GM19099 (cell line): ENCODE data around the gene ELMOD3.

Source experiments
- POLR2A ChIP-seq: IDR thresholded peaks from 3 replicates; pipeline ENCODE4 v1.6.1; 2011; ENCODE audit warnings: low read depth; ENCODE audit not compliant: insufficient read length; ENCODE audit errors: extremely low read depth

ELMOD3 gene

DNA sequence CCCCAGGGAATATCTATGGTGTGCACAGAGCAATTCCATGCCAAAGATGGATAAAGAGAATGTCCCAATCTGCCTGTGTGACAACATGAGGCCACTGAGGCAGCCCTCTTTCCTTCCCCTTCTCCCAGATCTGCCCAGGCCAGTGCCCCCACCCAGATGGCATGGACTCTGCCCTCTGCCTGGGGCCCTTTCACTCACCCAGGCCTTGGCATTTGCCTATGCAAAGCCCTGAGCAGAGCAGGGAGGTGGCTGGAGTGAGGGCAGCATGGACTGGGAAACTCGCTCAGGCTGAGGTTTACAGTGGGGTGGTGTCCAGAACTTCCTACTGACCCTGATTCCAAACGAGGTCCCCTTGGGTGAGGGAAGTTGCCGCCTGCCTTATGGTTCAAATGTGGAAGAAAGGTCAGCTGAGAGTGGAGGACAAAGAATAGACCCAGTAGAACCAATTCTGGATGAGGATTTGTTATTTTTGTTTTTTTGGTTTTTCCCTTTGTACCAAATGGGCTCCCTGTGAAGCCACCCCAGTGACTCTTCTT lies 72.8 kb downstream of the ELMOD3 start:
- no peak for TF ChIP-seq POLR2A

DNA sequence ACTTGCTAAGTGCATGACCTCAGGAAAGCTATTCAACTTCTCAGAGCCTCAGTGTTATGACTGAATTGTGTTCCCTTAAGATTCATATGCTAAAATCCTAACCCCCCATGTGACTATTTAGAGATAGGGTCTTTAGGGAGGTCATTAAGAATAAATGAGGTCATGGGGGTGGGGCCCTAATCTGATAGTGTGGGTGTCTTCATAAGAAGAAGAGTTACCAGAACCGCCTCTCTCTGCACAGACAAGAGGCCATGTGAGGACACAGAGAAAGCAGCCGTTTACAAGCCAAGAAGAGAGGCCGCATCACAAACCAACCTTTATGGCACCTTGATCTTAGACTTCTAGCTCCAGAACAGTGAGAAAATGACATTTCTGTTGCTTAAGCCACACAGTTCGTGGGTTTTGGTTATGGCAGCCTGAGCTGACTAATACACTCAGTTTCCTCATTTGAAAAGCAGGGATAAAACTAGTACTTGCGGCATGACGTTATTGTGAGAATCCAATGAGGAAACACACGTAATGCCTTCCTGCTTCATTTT lies 73.8 kb downstream of the ELMOD3 start:
- no peak for TF ChIP-seq POLR2A

DNA sequence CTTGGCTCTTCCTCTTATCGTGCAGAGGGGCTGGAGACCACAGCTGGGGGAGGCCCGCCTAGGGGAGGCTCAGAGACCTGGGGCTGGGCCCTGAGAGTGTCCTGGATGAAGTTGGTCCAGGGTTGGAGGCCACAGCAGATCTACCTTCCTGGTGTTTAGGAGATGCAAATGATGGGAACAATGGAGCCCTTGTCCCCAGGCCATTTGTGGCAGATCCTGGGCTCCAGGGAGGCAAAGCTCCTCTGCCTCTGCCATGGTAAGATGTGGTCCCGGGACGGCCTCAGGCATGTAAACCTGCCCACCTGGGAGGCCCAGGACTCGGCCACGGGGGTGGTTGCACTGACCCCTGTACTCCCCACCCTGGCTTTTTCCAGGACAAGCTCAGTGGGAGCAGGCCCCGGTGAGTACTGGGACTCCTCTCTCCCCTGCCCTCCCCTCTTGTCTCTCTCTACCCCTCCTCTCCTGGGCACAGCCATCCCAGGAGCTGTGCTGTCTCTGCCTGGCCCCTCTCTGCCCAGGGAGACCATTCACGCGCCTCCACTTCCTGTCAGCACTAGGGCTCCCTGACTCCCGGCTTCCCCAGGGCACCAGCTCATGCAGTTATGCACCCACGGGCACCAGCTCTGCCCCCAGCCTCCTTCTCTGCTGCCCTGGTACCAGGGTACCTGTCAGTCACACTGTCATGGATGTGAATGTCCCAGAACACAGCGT lies 74.8 kb downstream of the ELMOD3 start:
- no peak for TF ChIP-seq POLR2A

DNA sequence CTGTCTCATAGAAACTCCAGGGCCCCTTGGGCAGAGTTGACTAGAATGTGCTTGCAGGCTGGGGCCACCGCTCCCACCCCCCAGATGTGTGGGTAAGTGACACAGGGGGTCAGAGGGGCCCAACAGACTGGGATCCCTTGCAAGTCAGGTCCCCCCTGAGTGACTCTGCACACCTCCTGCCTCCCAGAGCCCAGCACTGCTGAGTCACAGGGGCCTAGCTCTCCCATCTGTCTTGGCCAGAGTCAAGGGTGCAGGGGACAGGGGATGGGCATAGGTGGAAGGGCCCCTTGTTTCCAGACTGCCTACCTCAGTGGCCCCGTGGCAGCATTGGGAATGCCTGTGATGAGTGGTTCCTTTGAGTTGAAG lies 75.3 kb downstream of the ELMOD3 start:
- TF ChIP-seq POLR2A: no peak

DNA sequence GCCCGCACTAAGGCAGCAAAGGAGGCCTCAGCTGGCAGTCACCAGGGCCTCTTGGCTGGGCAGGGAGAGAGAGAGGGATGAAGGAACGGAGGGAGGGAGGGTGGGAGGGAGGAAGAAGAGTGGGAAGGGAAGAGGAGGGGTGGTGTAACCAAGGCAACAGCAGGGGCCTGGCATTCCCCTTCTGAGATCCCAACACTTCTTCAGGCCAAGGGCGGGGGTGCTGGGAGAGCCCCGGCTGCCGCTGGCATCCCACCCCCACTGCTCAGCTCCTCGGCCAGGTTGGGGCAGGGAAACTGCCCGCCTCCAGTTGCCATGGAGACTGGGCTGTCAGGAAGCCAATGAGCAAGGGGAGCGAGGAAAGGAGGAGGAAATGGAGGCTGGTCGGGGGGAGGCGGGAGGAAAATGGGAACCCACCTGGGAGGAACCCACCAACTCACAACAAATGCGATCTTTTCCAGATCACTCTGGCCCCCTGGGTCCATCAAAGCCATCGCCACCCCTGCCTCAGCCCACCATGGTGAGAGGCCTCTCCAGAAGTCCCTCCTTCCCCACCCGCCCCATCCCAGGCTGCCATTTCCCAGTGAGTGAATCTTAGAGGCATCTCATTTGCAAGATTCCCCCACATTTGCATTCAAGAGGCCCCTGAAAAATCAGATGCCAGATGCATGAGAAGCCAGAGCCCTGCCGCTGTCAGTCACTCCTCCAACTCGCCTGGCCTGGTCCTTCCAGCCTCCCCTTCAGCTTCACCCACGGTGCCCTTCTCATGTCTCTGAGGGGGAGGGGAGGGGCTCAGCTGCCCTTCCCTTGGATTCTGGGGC lies 76.4 kb downstream of the ELMOD3 start:
- no peak for TF ChIP-seq POLR2A

DNA sequence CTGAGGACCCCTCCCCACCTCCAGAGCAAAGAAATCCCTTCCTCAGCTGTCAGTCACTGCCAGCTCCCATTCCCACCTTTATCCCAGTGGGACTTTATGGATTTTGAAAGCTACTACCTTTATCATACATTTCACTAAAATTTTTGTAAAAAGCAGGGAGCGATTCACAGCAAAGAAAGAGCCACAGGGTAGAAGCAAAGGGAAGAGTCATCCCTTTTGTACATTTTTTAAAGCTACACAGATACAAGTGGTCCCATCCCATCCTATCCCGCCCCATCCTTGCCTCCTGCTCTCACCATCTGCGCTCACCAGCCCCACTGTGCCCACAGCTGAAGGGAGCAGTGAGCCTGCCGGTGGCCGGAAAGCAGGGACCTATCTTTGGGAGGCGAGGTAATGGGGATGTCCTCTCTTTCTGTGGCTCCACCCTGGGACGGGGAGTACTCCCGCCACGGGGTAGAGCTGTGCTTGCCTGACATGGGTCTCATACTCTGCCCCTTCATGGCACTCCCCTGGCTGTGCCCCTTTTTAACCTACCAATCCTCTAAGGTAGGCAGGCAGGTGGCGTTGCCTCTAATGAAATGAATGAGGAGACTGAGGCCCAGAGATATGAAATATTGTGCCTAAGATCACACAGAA lies 77.1 kb downstream of the ELMOD3 start:
- no peak for TF ChIP-seq POLR2A

DNA sequence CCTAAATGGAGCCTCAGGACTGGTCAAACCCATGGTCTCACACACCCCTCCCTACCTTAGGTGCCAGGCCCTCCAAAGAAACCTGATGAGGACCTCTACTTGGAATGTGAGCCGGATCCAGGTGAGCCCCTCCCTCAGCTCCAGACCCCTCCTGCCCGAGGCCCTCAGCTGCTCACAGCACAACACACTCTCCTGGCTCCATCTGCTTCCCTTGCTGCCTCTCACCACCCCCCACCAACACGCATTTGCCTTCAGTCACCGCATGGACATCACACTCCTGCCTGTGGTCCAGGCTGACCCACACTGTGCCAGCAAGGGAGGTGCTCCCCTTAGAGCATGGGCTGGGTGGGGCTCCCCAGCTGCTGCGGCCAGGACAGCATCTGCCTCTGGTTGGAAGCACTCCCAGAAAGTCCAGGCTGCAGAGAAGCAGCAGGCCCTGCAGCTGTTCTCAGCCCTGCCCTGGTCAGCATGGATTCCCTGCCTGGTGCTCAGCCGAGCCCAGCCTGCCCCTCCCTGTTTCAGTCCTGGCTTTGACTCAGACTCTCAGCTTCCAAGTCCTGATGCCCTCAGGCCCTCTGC lies 79.0 kb downstream of the ELMOD3 start:
- TF ChIP-seq POLR2A: no peak

DNA sequence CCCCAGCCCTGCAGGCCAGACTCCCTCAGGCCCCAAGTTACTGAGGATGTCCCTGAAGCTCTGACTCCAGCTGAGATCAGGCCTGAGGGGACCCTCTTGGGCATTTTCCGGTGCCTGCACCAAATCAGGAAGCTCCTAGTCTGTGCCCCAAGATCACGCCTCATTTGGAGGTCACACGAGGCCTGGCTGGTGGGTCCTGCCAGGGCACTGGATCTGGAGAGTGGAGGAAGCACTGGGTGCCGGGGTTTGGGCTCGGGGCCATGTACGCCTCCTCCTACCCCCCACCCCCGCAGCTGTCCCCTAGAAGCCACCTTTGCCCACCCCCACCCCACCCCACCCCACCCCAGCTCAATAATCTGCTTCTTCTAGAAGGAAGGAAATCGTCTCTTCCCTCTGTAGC lies 80.1 kb downstream of the ELMOD3 start:
- no peak for TF ChIP-seq POLR2A

DNA sequence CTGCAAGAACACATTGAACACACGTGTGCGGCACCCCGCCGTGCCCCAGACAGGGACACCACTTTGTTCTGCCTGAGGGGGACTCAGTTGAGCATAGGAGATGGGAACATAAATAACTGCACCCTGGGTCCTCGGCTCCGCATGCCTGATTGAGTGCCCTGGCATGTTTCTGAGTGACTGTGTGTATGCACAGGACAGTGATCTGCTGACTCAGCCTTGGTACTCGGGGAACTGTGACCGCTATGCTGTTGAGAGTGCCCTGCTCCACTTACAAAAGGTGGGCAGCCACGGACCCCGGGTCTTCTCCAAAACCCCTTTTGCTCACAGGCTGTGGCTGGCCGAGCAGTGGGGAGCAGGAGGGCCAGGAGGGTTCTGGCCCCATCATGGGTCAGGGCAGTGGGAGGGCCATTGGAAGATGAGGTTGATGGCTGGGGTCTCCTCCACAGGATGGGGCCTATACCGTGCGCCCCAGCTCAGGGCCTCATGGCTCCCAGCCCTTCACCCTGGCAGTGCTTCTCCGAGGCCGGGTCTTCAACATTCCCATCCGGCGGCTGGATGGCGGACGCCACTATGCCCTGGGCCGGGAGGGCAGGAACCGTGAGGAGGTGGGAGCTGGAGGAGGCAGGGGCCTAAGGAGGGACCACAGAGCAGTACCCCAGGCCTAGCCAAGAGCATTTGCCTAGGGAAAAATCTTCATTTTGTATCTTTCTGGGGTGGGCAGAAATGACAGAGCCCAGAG lies 80.8 kb downstream of the ELMOD3 start:
- TF ChIP-seq POLR2A: no peak

DNA sequence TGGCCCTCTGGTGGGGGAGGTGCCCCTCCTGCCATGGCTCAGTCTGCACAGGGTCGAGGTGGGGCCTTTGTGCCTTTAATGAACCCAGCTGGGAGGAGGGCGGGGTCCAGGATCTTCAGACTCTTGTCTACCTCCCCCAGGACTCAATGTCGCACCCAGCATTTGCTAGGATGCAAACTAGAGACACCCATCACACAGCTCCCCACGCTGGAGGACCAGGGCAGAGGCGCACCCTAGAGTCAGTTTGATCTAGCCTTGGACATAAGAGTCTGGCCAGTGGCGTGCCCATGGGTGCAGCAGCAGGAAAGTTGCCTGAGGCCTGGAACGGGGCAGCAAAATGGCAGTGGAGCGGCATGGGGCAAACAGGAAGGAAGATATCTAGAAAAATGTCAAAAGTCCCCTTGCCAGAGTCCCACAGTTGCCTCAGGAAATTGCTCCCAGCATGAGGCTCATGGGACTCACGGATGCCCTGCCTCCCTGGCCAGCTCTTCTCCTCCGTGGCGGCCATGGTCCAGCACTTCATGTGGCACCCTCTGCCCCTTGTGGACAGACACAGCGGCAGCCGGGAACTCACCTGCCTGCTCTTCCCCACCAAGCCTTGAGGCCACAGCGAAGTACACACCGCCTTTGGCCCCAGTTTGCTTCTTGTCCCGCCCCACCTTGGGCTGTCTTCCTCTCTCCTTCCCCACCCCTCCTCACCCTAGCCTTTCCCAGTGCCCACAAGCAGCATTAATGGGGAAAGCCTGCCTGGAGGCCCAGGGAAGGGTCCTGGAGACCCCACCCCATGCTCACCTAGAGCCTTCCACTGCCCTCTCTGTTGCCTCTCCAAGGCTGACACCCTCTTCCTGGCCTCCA lies 81.6 kb downstream of the ELMOD3 start:
- TF ChIP-seq POLR2A: no peak

DNA sequence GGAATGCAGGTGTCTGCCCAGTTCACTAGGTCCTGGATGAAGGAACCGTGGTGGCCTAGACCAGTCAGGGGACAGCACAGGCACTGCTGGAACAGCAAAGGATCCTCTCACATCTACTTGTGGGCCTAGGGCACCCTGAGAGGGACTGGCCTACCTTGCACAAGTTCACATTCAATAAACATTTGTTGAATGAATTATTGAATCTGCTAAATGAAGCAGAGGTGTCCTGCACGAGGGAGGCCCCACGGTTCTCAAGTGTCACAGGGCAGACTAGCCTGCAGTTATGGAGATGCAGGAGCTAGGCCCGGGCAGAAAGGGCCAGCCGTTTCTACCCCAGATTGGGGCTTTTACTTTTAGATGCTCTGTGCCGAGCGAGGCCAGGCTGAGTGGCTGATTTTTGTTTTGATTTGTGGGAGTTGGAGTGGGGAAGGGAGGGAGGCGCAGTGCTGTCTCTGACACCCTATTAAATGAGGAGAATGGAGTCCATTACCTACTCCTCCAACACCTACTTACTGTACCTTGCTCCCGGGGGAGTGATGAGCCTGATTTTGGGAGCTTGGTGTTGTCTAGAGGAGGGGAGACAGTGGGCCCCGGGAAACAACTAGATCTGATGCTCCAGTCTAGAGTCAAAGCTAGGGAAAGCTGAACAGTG lies 82.4 kb downstream of the ELMOD3 start:
- TF ChIP-seq POLR2A: no peak

DNA sequence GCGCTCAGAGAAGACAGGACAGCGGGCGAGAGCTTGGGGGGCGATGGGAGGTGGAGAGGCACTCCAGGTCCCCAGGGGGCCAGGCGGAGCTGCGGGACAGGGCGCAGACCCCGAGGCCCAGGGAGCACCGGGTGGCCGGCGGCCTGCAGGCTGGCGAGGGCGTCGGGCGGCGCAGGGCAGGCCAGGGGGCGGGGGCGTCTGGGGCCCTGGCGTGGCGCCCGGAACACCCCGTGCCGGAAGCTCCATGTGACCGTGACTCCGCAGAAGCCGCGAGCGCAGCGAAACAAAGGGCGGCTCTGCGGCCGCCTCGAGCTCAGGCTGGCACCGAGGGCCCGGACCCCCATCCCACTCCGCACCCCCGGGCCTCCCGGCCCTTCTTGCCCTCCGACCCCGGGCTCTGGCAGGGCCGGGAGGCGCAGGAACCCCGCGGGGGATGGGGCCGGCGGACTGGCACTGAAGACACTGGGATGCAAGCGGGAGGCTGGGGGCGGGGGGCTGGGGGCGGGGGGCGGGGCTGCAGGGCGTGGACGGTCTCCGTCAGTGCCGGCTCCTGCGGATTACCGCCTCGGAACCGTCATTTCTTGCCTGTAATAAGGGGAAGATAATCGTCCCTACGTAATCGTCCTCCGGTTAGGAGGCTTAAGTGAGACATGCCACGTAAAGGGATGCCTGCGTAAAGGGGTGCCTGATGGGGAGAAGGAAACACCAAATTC lies 83.1 kb downstream of the ELMOD3 start:
- peak; percentile 78 for TF ChIP-seq POLR2A
